ENCODE results near the gene ERFE. TPM values are rescaled to one million over a fixed set of nuclear protein-coding genes. Genes with fewer than 3 reads are reported as not detected.

ERFE gene
- total and polyA plus RNA-seq, 2 donors (not counting 3 experiments of a cell fraction or from before 2014, with no cell fraction given), result 0.65 to 1.2 TPM

GRCh38 chr2:238162251-238162845 lies 3.6 kb downstream of the ERFE start:
- Histone ChIP-seq H2AFZ (ENCODE audit: low read depth, low read length) (no peak overlapping the region), H4K20me1 (replicated peaks; ENCODE audit: control insufficient read depth, extremely low read depth, insufficient read depth, low read length) (no peaks in the 10 kb centered on the region), H3K4me1 (ENCODE audit: control insufficient read depth, extremely low read depth, insufficient read depth, low read length) (no peaks in the 10 kb centered on the region), H3K9me1 (replicated peaks; ENCODE audit: control insufficient read depth, extremely low read depth, insufficient read depth, low read length) (no peaks in the 10 kb centered on the region), H3K79me2 (ENCODE audit: control insufficient read depth, insufficient read depth, low read length) (no peaks in the 10 kb centered on the region), H3K9me3 (replicated peaks; ENCODE audit: control insufficient read depth, insufficient read depth, low read length) (no peaks in the 10 kb centered on the region), H3K4me3 (replicated peaks in 1 of 3; ENCODE audit: insufficient read depth in 1 of 3, low read depth in 1 of 3, low read length in 3 of 3) (no peak overlapping the region), H3K36me3 (ENCODE audit: control insufficient read depth in 2 of 2, extremely low read depth in 1 of 2, insufficient read depth in 2 of 2, low read length in 2 of 2) (peaks cover 0 to 1% of the 10 kb centered on the region in 2 experiments), H3K27ac (ENCODE audit: insufficient read depth, low read depth, low read length) (no peak overlapping the region), H3K4me2 (ENCODE audit: insufficient read depth, low read length) (no peak overlapping the region), H3K27me3 (ENCODE audit: control insufficient read depth in 2 of 2, insufficient read depth in 2 of 2, low read length in 2 of 2) (peaks cover 4 to 13% of the 10 kb centered on the region in 2 experiments), H3K9ac (replicated peaks; ENCODE audit: extremely low read depth, insufficient read depth, low read length) (no peak overlapping the region)
- TF ChIP-seq EZH2 (IDR thresholded peaks at IDR 0.05; ENCODE audit: borderline replicate concordance, low read depth, low read length, severe bottlenecking) (no peak), MAX (IDR thresholded peaks at IDR 0.05; ENCODE audit: insufficient read depth, insufficient read length) (no peak), JUN (IDR thresholded peaks at IDR 0.05; ENCODE audit: borderline replicate concordance, insufficient read depth, insufficient read length, low read depth) (no peak), POLR2AphosphoS5 (IDR thresholded peaks at IDR 0.05; ENCODE audit: insufficient read depth, low read depth, low read length) (no peak), CTCF (IDR thresholded peaks at IDR 0.05; ENCODE audit: extremely low read depth in 1 of 2, insufficient read depth in 1 of 2, low read depth in 1 of 2, low read length in 2 of 2) (no peak), POLR2A (IDR thresholded peaks at IDR 0.05; ENCODE audit: low read depth, low read length) (no peak), FOS (IDR thresholded peaks at IDR 0.05; ENCODE audit: borderline replicate concordance, insufficient read depth, low read length) (no peak), MYC (IDR thresholded peaks at IDR 0.05; ENCODE audit: low read depth, low read length) (no peak), GATA2 (IDR thresholded peaks at IDR 0.05; ENCODE audit: insufficient read depth, insufficient read length, low read depth, low read length) (no peak)
- ChIA-PET CTCF (no interaction called here), POLR2A (no interaction called here)
- intact Hi-C loops (cut with micrococcal nuclease), result no loop called here
- BruUV-seq (replicated peaks), result no TSS peak
- no peak for FAIRE-seq
- DNase-seq (ENCODE audit: low read depth, low spot score), result no peak
- dilution Hi-C loops (cut with MboI; ENCODE audit: extremely low pct_ligation_motif_present, low sequenced_read_pairs), result no loop called here

All from endothelial cell of umbilical vein (primary cell).